Fibroblast of upper back skin (primary cell): ENCODE data around the gene ITGAE.

ENCODE experiments used
- DNase-seq: peaks from one replicate; pipeline ENCODE4 v3.0.0-alpha.2; 2013

ITGAE gene

GRCh38 chr17:3817851-3818605 is 17.0 kb upstream of the ITGAE start:
- no peak for DNase-seq

GRCh38 chr17:3815925-3816324 is 14.9 kb upstream of the ITGAE start:
- no peak for DNase-seq

- DNase-seq, result no peak
Observed at GRCh38 chr17:3815122-3815521, 14.1 kb upstream of the ITGAE start.

- DNase-seq, result no peak
Observed at GRCh38 chr17:3814361-3814760, 13.4 kb upstream of the ITGAE start.

- DNase-seq, result no peak
Observed at GRCh38 chr17:3813171-3813570, 12.2 kb upstream of the ITGAE start.

- no peak for DNase-seq
Observed at GRCh38 chr17:3812771-3813170, 11.8 kb upstream of the ITGAE start.

- no peak for DNase-seq
Observed at GRCh38 chr17:3812284-3812683, 11.3 kb upstream of the ITGAE start.

GRCh38 chr17:3810019-3810418 is 9.0 kb upstream of the ITGAE start:
- no peak for DNase-seq

GRCh38 chr17:3809135-3809534 is 8.1 kb upstream of the ITGAE start:
- DNase-seq, result no peak

GRCh38 chr17:3808701-3809100 is 7.7 kb upstream of the ITGAE start:
- DNase-seq, result no peak

GRCh38 chr17:3805581-3805980 is 4.6 kb upstream of the ITGAE start:
- DNase-seq, result no peak

- DNase-seq, result no peak
Observed at GRCh38 chr17:3804503-3804931, 3.5 kb upstream of the ITGAE start.

GRCh38 chr17:3803308-3803640 is 2.3 kb upstream of the ITGAE start:
- DNase-seq, result no peak

- peak; percentile 89 for DNase-seq
Observed at GRCh38 chr17:3802461-3803307, 1.7 kb upstream of the ITGAE start.

GRCh38 chr17:3801792-3802191 is 804 bp upstream of the ITGAE start:
- DNase-seq, result no peak

GRCh38 chr17:3801347-3801746 is 359 bp upstream of the ITGAE start:
- no peak for DNase-seq

- DNase-seq, result no peak
Observed at GRCh38 chr17:3799181-3799945, 1.6 kb downstream of the ITGAE start.

- no peak for DNase-seq
Observed at GRCh38 chr17:3798273-3799180, 2.5 kb downstream of the ITGAE start.

- no peak for DNase-seq
Observed at GRCh38 chr17:3796822-3797170, 4.2 kb downstream of the ITGAE start.

- peak; percentile 32 for DNase-seq
Observed at GRCh38 chr17:3796110-3796821, 4.7 kb downstream of the ITGAE start.

GRCh38 chr17:3795390-3796102 is 5.4 kb downstream of the ITGAE start:
- no peak for DNase-seq
